CD14-positive monocyte (primary cell): ENCODE results near the gene CDK11B. TPM values are rescaled to one million over a fixed set of nuclear protein-coding genes. Genes with fewer than 3 reads are reported as not detected.
"Not testable (repeated sequence)": the region's sequence is repeated elsewhere in the genome, so short reads cannot be mapped to it uniquely, and the experiment has no call there.

Source experiments
- DNase-seq, 3 donors: peaks; one replicate each; pipeline ENCODE4 v3.0.0-alpha.2; 2011 to 2022
- H2AFZ ChIP-seq: 2 replicates; pipeline ENCODE4 v1.6.0; 2012; ENCODE audit warnings: mild to moderate bottlenecking, low read depth, low read length, inconsistent platforms; ENCODE audit not compliant: insufficient read depth, poor library complexity, severe bottlenecking
- H3K27ac ChIP-seq, 2 donors: 1 replicate in 1 of 2; 2 replicates in 1 of 2; pipeline ENCODE4 v1.5.1; 2012 to 2013; ENCODE audit warnings: low read length in 2 of 2, control low read depth in 1 of 2, inconsistent platforms in 1 of 2, low read depth in 1 of 2, mild to moderate bottlenecking in 1 of 2
- H3K27me3 ChIP-seq, 2 donors: one replicate each; pipeline versions ENCODE4 v1.6.0 to v1.6.1; 2011 to 2013; ENCODE audit warnings: low read length in 2 of 2; ENCODE audit not compliant: control insufficient read depth in 2 of 2, insufficient read depth in 2 of 2
- H3K36me3 ChIP-seq, 2 donors: replicated peaks in 1 of 2; 1 replicate in 1 of 2; 2 replicates in 1 of 2; pipeline versions ENCODE4 v1.5.1 to v1.6.1; 2012 to 2013; ENCODE audit warnings: low read length in 2 of 2, control low read depth in 1 of 2, inconsistent platforms in 1 of 2, mild to moderate bottlenecking in 1 of 2; ENCODE audit not compliant: insufficient read depth in 2 of 2, control insufficient read depth in 1 of 2
- H3K4me1 ChIP-seq, 2 donors: 1 replicate in 1 of 2; 2 replicates in 1 of 2; pipeline versions ENCODE4 v1.5.1 to v1.6.1; 2012 to 2013; ENCODE audit warnings: low read length in 2 of 2, control low read depth in 1 of 2, inconsistent platforms in 1 of 2, mild to moderate bottlenecking in 1 of 2, moderate library complexity in 1 of 2; ENCODE audit not compliant: insufficient read depth in 2 of 2, control insufficient read depth in 1 of 2
- H3K4me2 ChIP-seq: replicated peaks from 2 replicates; pipeline ENCODE3; 2012; ENCODE audit warnings: low read length, moderate library complexity, mild to moderate bottlenecking; ENCODE audit not compliant: poor library complexity, severe bottlenecking; ENCODE audit errors: extremely low read depth
- H3K4me3 ChIP-seq, 3 experiments: fragments of 200-600 bp in 1 of 3; sonication (generic) in 1 of 3; replicated peaks in 1 of 3; 1 replicate in 2 of 3; 2 replicates in 1 of 3; pipeline ENCODE4 v1.5.1; 2011 to 2013; ENCODE audit warnings: low read length in 3 of 3, mild to moderate bottlenecking in 3 of 3, control low read depth in 2 of 3, low read depth in 2 of 3, inconsistent platforms in 1 of 3, moderate library complexity in 1 of 3
- H3K79me2 ChIP-seq: 2 replicates; pipeline ENCODE4 v1.6.0; 2012; ENCODE audit warnings: mild to moderate bottlenecking, control low read depth, inconsistent platforms, low read length, moderate library complexity; ENCODE audit not compliant: insufficient read depth
- H3K9ac ChIP-seq: 2 replicates; pipeline ENCODE4 v1.6.0; 2017; ENCODE audit warnings: low read length, mild to moderate bottlenecking; ENCODE audit not compliant: insufficient read depth, poor library complexity, severe bottlenecking
- H3K9me3 ChIP-seq, 2 donors: replicated peaks in 1 of 2; 1 replicate in 1 of 2; 2 replicates in 1 of 2; pipeline versions ENCODE4 v1.5.1 to v1.6.1; 2012 to 2013; ENCODE audit warnings: low read length in 2 of 2, control low read depth in 1 of 2; ENCODE audit not compliant: control insufficient read depth in 1 of 2, insufficient read depth in 1 of 2
- H4K20me1 ChIP-seq: 2 replicates; pipeline ENCODE4 v1.6.0; 2012; ENCODE audit warnings: mild to moderate bottlenecking, low read length, control low read depth, moderate library complexity; ENCODE audit not compliant: insufficient read depth
- H3K27ac Mint-ChIP-seq, 7 donors: one replicate each; pipeline ENCODE4 v1.8.0; 2020; ENCODE audit warnings: mild to moderate bottlenecking in 7 of 7, mixed read lengths in 7 of 7, moderate library complexity in 6 of 7, inconsistent platforms in 2 of 7
- H3K27me3 Mint-ChIP-seq, 3 donors: one replicate each; pipeline ENCODE4 v1.8.0; 2021 to 2022; ENCODE audit warnings: low read depth in 3 of 3, mild to moderate bottlenecking in 3 of 3, mixed read lengths in 3 of 3, moderate library complexity in 3 of 3, inconsistent platforms in 1 of 3
- H3K36me3 Mint-ChIP-seq, 2 donors: one replicate each; pipeline ENCODE4 v1.8.0; 2020; ENCODE audit warnings: mixed read lengths in 2 of 2, inconsistent platforms in 1 of 2, mild to moderate bottlenecking in 1 of 2
- H3K4me1 Mint-ChIP-seq: one replicate; pipeline ENCODE4 v1.8.0; 2020; ENCODE audit warnings: mild to moderate bottlenecking, mixed read lengths
- H3K4me3 Mint-ChIP-seq, 2 donors: one replicate each; pipeline ENCODE4 v1.8.0; 2020; ENCODE audit warnings: mild to moderate bottlenecking in 2 of 2, mixed read lengths in 2 of 2, moderate library complexity in 1 of 2
- H3K9me3 Mint-ChIP-seq, 7 donors: one replicate each; pipeline ENCODE4 v1.8.0; 2020 to 2022; ENCODE audit warnings: mixed read lengths in 7 of 7, mild to moderate bottlenecking in 6 of 7, moderate library complexity in 6 of 7, inconsistent platforms in 2 of 7
- CTCF ChIP-seq: fragments of 200-600 bp; IDR thresholded peaks from one replicate; pipeline ENCODE4 v1.8.0; 2022; ENCODE audit warnings: antibody characterized with exemption, mild to moderate bottlenecking
- WGBS: methylation state at CpG from one replicate; pipeline ENCODE4 v1.1.5; 2013; ENCODE audit warnings: missing lambda C conversion rate; ENCODE audit not compliant: insufficient coverage; 5-methylcytosine and 5-hydroxymethylcytosine counted together
- intact Hi-C, 2 donors: fragments of 100-400 bp; cut with micrococcal nuclease; formaldehyde crosslinking; loops; one replicate each; pipeline versions ENCODE4 v1.15.0 to v1.15.1; 2023
- polyA plus RNA-seq, 3 donors: library from polyadenylated mRNA; depleted of rRNA in 1 of 3; unstranded in 2 of 3; stranded (reverse) in 1 of 3; fragments of 300-500 nt in 2 of 3; fragments of >200 nt in 1 of 3; fragmentation: Illumina TruSeq in 2 of 3; gene quantifications; 1 replicate in 2 of 3; 2 replicates in 1 of 3; pipeline ENCODE4 v1.2.3, GENCODE V29; 2012 to 2021

CDK11B gene
- polyA plus RNA-seq, 3 donors, result 2.5 to 12.7 (median 6.6) TPM

GRCh38 chr1:1705623-1706022, 46.8 kb upstream of the CDK11B start:
- H4K20me1 ChIP-seq, H3K9ac ChIP-seq, H3K4me1 Mint-ChIP-seq, H2AFZ ChIP-seq, H3K4me3 ChIP-seq, DNase-seq, H3K4me1 ChIP-seq, H3K27me3 ChIP-seq, H3K9me3 ChIP-seq, H3K4me2 ChIP-seq, H3K4me3 Mint-ChIP-seq, intact Hi-C loops, H3K27ac ChIP-seq, H3K27me3 Mint-ChIP-seq, H3K27ac Mint-ChIP-seq, H3K79me2 ChIP-seq, H3K9me3 Mint-ChIP-seq: not testable (repeated sequence)
- no CpG with 5 or more reads among the region's 10 CpGs for WGBS
- H3K36me3 ChIP-seq, result peaks cover 21 to 23% of the 10 kb centered on the region in 2 donors
- peaks cover 19 to 36% of the 10 kb centered on the region in 2 donors for H3K36me3 Mint-ChIP-seq

GRCh38 chr1:1704284-1704957, 45.6 kb upstream of the CDK11B start:
- H3K4me1 ChIP-seq, H3K9me3 ChIP-seq, H4K20me1 ChIP-seq, H3K4me1 Mint-ChIP-seq, H3K27me3 ChIP-seq, H3K9ac ChIP-seq, intact Hi-C loops, H3K9me3 Mint-ChIP-seq, H3K4me2 ChIP-seq, DNase-seq, H3K27me3 Mint-ChIP-seq, H3K4me3 Mint-ChIP-seq, H3K4me3 ChIP-seq, H3K79me2 ChIP-seq, H3K27ac ChIP-seq, H2AFZ ChIP-seq: not testable (repeated sequence)
- WGBS, result over 99% methylated on average over 13 of the region's 27 CpGs
- peak overlapping the region in 1 of 7 donors; percentile 66 for H3K27ac Mint-ChIP-seq
- peaks cover 21 to 23% of the 10 kb centered on the region in 2 donors for H3K36me3 ChIP-seq
- peaks cover 19 to 33% of the 10 kb centered on the region in 2 donors for H3K36me3 Mint-ChIP-seq

GRCh38 chr1:1703796-1704195, 45.0 kb upstream of the CDK11B start:
- no peak for DNase-seq
- H2AFZ ChIP-seq, result no peak overlapping the region
- H3K27ac ChIP-seq, result no peak overlapping the region
- H4K20me1 ChIP-seq, result no peaks in the 10 kb centered on the region
- no peaks in the 10 kb centered on the region for H3K4me1 ChIP-seq
- no peak overlapping the region for H3K4me2 ChIP-seq
- 96% methylated on average over 17 of the region's 22 CpGs for WGBS
- no peak overlapping the region for H3K9ac ChIP-seq
- intact Hi-C loops, result no loop called here
- peaks cover 21 to 23% of the 10 kb centered on the region in 2 donors for H3K36me3 ChIP-seq
- TF ChIP-seq CTCF, result no peak
- no peaks in the 10 kb centered on the region for H3K4me1 Mint-ChIP-seq
- no peaks in the 10 kb centered on the region for H3K9me3 Mint-ChIP-seq
- peaks cover 3% of the 10 kb centered on the region in 3 donors for H3K27me3 Mint-ChIP-seq
- no peak overlapping the region for H3K4me3 Mint-ChIP-seq
- H3K36me3 Mint-ChIP-seq, result peaks cover 19 to 33% of the 10 kb centered on the region in 2 donors
- no peaks in the 10 kb centered on the region for H3K79me2 ChIP-seq
- peaks cover 0 to 3% of the 10 kb centered on the region in 2 donors for H3K27me3 ChIP-seq
- no peak overlapping the region for H3K4me3 ChIP-seq
- H3K27ac Mint-ChIP-seq, result peak overlapping the region in 1 of 7 donors; percentile 43
- no peaks in the 10 kb centered on the region for H3K9me3 ChIP-seq

- H3K4me1 Mint-ChIP-seq, DNase-seq, H3K27me3 ChIP-seq, H3K4me3 Mint-ChIP-seq, H3K79me2 ChIP-seq, H3K27me3 Mint-ChIP-seq, H3K4me2 ChIP-seq, H3K9me3 Mint-ChIP-seq, H2AFZ ChIP-seq, H3K4me1 ChIP-seq, H3K9ac ChIP-seq, H3K27ac Mint-ChIP-seq, intact Hi-C loops, H3K27ac ChIP-seq, H3K9me3 ChIP-seq, H3K4me3 ChIP-seq, H4K20me1 ChIP-seq: not testable (repeated sequence)
- no CpG with 5 or more reads among the region's 18 CpGs for WGBS
- peaks cover 21 to 23% of the 10 kb centered on the region in 2 donors for H3K36me3 ChIP-seq
- H3K36me3 Mint-ChIP-seq, result peaks cover 16 to 28% of the 10 kb centered on the region in 2 donors
These were observed 43.7 kb upstream of the CDK11B start for GRCh38 chr1:1702506-1702905.
